ENCODE data around the gene PDGFRA.
A peak's percentile ranks its signal among the peaks of the same experiment; 100 is the strongest.

Gene PDGFRA

DNA sequence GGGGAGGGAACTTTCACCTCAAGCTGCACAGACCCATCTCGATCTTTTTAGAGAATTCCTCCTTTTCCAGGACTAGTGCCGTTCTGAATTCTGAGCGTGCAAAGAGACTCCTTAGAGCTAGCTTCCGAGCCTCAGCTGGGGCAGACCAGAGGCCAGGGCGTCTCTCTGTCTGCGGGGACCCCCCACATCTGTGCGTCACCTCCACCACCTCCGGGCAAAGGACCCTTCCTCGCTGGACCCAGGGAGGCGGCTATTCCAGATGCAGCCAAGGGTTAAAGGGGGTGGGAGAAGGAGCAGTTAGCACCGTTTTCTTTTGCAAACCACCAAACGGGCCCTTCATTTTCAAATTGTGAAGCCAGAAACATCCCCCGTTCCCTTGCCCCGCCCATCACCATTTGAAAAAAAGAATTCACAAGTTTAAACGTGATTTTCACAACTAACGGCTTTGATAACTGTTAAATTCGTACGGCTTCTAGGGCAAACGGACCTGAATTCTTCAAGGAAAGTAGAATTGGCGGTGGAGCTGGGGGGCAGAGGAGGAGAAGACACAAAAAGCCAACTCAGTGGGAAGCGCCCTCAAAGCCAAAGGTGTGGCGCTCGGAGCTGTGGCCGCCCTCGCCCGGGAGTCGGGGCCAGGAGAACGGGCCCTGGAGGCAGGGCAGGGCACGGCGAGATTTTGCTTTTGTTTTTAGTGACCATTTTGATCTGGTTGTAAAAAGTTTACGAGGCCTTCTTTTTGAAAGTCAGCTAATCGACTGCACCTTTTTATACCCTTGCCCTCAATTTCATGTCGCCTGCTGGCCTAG is 3.3 kb upstream of the PDGFRA start:
- in situ Hi-C loops (cut with MboI; ENCODE audit: low sequenced_read_pairs, unreplicated experiment): loop anchor here (10.0 kb wide), 2 partner anchors 301 to 1031 kb away; no protein-coding TSS in a partner anchor

DNA sequence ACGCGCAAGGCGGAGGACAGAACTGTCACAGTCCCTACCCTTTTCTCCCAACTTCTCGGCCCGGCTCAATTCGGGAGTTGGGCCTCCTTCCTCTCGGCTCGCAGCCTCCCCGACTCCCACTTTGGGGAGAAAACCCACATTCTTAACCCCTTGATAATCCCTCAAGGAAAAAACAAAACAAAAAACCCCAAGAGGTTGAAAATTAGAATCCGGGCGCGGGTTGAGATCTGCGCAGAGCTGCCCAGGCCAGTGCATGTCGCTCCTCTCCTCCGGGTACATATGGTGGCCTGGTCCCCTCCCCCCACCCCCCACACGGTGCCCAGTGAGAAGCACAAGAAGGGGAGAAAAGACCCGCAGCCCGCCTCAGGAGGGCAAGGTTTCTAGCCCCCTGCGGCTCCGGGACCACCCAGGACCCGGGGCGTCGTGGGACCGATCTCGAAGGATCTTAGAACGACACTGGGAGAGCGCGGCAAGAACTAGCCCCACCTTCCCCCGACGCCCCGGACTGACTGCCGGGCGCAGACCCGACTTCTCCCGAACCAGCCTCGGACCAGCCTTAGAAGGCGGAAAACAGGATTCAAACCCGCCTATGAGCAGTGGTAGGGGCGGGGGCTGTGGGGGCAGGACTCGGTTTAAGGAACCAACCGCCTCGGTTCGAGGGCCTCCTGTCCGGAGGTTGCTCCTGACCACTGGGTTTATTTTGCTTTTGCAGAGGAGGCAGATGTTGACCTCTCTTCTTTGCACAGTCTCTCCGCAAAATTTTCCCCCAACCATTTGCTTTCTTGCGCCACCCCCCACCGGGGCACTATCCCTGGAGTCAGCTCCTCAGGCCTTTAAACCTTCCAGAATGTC is 2.5 kb upstream of the PDGFRA start:
- TF ChIP-seq, protein P1, sequence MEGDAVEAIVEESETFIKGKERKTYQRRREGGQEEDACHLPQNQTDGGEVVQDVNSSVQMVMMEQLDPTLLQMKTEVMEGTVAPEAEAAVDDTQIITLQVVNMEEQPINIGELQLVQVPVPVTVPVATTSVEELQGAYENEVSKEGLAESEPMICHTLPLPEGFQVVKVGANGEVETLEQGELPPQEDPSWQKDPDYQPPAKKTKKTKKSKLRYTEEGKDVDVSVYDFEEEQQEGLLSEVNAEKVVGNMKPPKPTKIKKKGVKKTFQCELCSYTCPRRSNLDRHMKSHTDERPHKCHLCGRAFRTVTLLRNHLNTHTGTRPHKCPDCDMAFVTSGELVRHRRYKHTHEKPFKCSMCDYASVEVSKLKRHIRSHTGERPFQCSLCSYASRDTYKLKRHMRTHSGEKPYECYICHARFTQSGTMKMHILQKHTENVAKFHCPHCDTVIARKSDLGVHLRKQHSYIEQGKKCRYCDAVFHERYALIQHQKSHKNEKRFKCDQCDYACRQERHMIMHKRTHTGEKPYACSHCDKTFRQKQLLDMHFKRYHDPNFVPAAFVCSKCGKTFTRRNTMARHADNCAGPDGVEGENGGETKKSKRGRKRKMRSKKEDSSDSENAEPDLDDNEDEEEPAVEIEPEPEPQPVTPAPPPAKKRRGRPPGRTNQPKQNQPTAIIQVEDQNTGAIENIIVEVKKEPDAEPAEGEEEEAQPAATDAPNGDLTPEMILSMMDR (IDR thresholded peaks at IDR 0.05; ENCODE audit: borderline replicate concordance, control extremely low read depth, extremely low read depth, insufficient read depth, missing control alignments): no peak
- in situ Hi-C loops (cut with MboI; ENCODE audit: low sequenced_read_pairs, unreplicated experiment): loop anchor here (10.0 kb wide), 2 partner anchors 302 to 1032 kb away; no protein-coding TSS in a partner anchor
- peak; percentile 35 for DNase-seq (ENCODE audit: low spot score)

More for the DNA sequence above, 3.3 kb upstream of the PDGFRA start:
- TF ChIP-seq, protein P1 (IDR thresholded peaks at IDR 0.05; ENCODE audit: borderline replicate concordance, control extremely low read depth, extremely low read depth, insufficient read depth, missing control alignments): no peak
- peak; percentile 41 for DNase-seq (ENCODE audit: low spot score)

DNA sequence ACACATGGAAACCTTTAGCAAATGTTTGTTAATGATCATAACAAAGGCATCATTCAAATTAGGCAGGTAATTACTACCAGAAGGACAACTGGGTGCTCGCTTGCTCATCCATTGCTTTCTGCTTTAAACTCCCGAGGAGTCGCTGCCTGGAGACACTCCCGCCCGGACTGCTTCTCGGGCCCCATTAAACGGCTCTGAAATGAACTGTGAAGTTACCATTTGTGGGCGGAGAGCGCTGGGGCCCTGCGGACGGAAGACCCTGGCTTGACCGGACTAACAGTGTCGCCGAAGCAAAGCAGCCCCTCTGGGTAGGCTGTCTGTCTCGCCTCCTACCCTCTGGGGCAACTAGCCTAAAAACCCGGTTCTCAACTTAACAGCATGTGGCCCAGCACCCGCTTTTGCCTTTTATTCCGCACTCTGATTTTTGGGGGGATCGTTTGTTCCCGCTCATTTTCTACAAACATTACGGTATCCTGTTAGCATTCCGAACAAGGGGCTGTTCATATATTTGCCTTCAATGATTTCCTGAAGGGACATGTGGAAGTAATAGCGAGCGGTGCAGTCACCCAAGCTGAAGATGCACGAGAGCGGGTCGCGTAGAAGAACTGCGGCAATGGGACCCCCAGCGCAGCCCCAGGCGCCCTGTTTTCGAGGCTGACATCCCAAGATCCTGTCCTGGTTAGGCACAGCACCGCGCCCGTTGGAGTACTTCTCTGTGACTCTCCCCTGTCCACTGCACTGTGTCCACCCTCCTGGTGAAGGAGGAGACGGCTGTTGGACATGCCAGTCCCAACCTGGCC is 1.6 kb upstream of the PDGFRA start:
- peak; percentile 32 for DNase-seq (ENCODE audit: low spot score)
- in situ Hi-C loops (cut with MboI; ENCODE audit: low sequenced_read_pairs, unreplicated experiment): loop anchor here (10.0 kb wide), 2 partner anchors 303 to 1033 kb away; no protein-coding TSS in a partner anchor
- TF ChIP-seq, protein P1 (IDR thresholded peaks at IDR 0.05; ENCODE audit: borderline replicate concordance, control extremely low read depth, extremely low read depth, insufficient read depth, missing control alignments): no peak

DNA sequence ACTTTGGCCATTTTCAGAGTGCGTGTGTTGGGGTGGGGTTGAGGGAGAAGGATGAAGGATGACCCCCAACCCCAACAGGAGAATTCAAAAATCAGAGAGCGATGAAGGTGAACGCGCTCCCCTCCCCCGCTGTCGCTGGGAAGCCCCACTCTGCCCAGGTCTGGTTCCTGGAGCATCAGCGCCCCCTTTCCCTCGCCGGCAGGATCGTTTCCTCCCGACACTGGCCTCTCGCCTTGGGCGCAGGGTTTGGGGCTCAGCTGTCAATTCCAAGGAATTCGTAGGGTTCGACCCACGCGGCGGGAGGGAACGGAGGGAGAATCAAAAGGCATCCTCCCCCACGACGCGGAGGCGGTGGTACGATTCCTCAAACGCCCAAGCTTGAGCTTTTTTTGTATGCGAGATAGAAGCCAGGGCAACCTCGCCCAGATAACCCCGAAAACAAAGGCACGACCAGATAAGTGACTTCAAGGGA is 1.0 kb upstream of the PDGFRA start:
- TF ChIP-seq, protein P1 (IDR thresholded peaks at IDR 0.05; ENCODE audit: borderline replicate concordance, control extremely low read depth, extremely low read depth, insufficient read depth, missing control alignments): peak; percentile 86
- DNase-seq (ENCODE audit: low spot score): peak; percentile 81
- in situ Hi-C loops (cut with MboI; ENCODE audit: low sequenced_read_pairs, unreplicated experiment): loop anchor here (10.0 kb wide), 2 partner anchors 303 to 1033 kb away; no protein-coding TSS in a partner anchor

DNA sequence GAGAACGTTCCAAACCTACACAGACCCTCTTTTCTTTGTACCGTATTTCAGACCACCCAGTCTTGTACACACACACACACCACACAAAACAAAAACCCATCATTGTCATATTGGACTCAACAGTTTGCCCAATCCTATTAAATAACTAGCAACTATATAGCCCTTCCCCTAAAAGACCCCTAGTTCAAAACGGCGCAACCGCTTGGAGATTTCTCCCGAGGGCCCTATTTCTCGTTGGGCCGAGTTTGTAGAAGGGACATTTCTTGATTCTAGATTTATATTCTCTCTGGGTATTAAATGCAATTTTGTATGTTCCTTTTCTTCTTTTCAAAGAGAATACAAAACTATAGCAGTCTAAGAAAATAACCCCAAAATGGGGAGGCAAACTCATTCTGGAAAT is 547 bp upstream of the PDGFRA start:
- no peak for DNase-seq (ENCODE audit: low spot score)
- in situ Hi-C loops (cut with MboI; ENCODE audit: low sequenced_read_pairs, unreplicated experiment): loop anchor here (10.0 kb wide), 2 partner anchors 304 to 1034 kb away; no protein-coding TSS in a partner anchor
- TF ChIP-seq, protein P1 (IDR thresholded peaks at IDR 0.05; ENCODE audit: borderline replicate concordance, control extremely low read depth, extremely low read depth, insufficient read depth, missing control alignments): no peak
